K562 (cell line): Measurements from ENCODE around the gene PCDH12. TPM values are rescaled to one million over a fixed set of nuclear protein-coding genes. Genes with fewer than 3 reads are reported as not detected.

Experiments
- CCAR2 ChIP-seq: fragments of 200-400 bp; formaldehyde crosslinking; IDR thresholded peaks from 2 replicates; pipeline ENCODE4 v1.6.1; 2017; ENCODE audit warnings: mild to moderate bottlenecking, low read depth, low read length
- ETV1 ChIP-seq: fragments of 450-650 bp; conservative IDR thresholded peaks from 2 replicates; pipeline ENCODE4 v1.6.1; 2016; ENCODE audit warnings: missing genetic modification characterization, control low read depth, low read depth, missing compliant biosample characterization
- FIP1L1 ChIP-seq: fragments of 200-400 bp; formaldehyde crosslinking; IDR thresholded peaks from 2 replicates; pipeline ENCODE4 v1.6.1; 2018; ENCODE audit warnings: mild to moderate bottlenecking, low read depth, low read length; ENCODE audit not compliant: poor library complexity, severe bottlenecking
- FOXK1 ChIP-seq: sonication (generic); formaldehyde crosslinking; IDR thresholded peaks from 2 replicates; pipeline ENCODE4 v1.8.0; 2022; ENCODE audit warnings: missing genetic modification reagents, mild to moderate bottlenecking, borderline replicate concordance
- MAZ ChIP-seq, 2 experiments: fragments of 450-650 bp in 1 of 2; sonication (generic) in 1 of 2; formaldehyde crosslinking; IDR thresholded peaks in 1 of 2; conservative IDR thresholded peaks in 1 of 2; 2 replicates each; pipeline versions ENCODE4 v1.4.0 to v1.5.0; 2020; ENCODE audit warnings: mild to moderate bottlenecking in 1 of 2, missing genetic modification reagents in 1 of 2
- NFXL1 ChIP-seq: fragments of 450-650 bp; formaldehyde crosslinking; IDR thresholded peaks from 2 replicates; pipeline ENCODE4 v1.4.0; 2021; ENCODE audit warnings: mild to moderate bottlenecking
- NR2F6 ChIP-seq: fragments of 450-650 bp; formaldehyde crosslinking; IDR thresholded peaks from 2 replicates; pipeline ENCODE4 v1.4.0; 2020; ENCODE audit warnings: mild to moderate bottlenecking
- NR4A1 ChIP-seq, 2 experiments: fragments of 250-450 bp in 1 of 2; fragments of 450-650 bp in 1 of 2; sonication (Bioruptor Pico) in 1 of 2; IDR thresholded peaks; 2 replicates each; pipeline versions ENCODE4 v1.4.0 to v1.6.1; 2016 to 2020; ENCODE audit warnings: mild to moderate bottlenecking in 2 of 2, missing compliant biosample characterization in 1 of 2, missing genetic modification characterization in 1 of 2, moderate library complexity in 1 of 2
- RBM22 ChIP-seq: fragments of 200-400 bp; formaldehyde crosslinking; IDR thresholded peaks from 2 replicates; pipeline ENCODE4 v1.6.1; 2018; ENCODE audit warnings: low read length, low read depth; ENCODE audit not compliant: poor library complexity, severe bottlenecking
- ZC3H11A ChIP-seq: IDR thresholded peaks from 2 replicates; pipeline ENCODE4 v1.6.1; 2012; ENCODE audit warnings: low read depth, low read length, improper control_type of control experiment
- ZNF583 ChIP-seq: fragments of 250-450 bp; sonication (Bioruptor Pico); IDR thresholded peaks from 2 replicates; pipeline ENCODE4 v1.4.0; 2020
- ZNF584 ChIP-seq: fragments of 200-800 bp; sonication (Bioruptor generic); IDR thresholded peaks from 2 replicates; pipeline ENCODE4 v1.6.1; 2016; ENCODE audit warnings: low read depth, mild to moderate bottlenecking, missing genetic modification characterization, missing compliant biosample characterization
- ZNF586 ChIP-seq: fragments of 450-650 bp; formaldehyde crosslinking; conservative IDR thresholded peaks from 2 replicates; pipeline ENCODE4 v1.4.0; 2020; ENCODE audit warnings: mild to moderate bottlenecking, moderate library complexity
- polyA plus RNA-seq, 8 experiments: library from polyadenylated mRNA; depleted of rRNA in 4 of 8; stranded (reverse) in 5 of 8; unstranded in 3 of 8; fragments of >200 nt; fragmentation: Nextera tagmentation in 2 of 8; fragmentation: Illumina TruSeq in 1 of 8; extraction: Ambion mirVana in 2 of 8; extraction: Trizol in 1 of 8; gene quantifications; 2 replicates each; pipeline versions ENCODE4 v1.2.1 to v1.2.3, GENCODE V29; 2011 to 2014; ENCODE audit warnings: inconsistent platforms in 1 of 8, missing spikeins in 1 of 8
- total RNA-seq, 7 experiments: library from RNA; depleted of rRNA in 6 of 7; stranded (reverse); fragments of >200 nt in 6 of 7; fragmentation: Illumina TruSeq in 2 of 7; extraction: Trizol in 2 of 7; gene quantifications; 2 replicates each; pipeline versions ENCODE4 v1.2.1 to v1.2.3, GENCODE V29; 2011 to 2021; ENCODE audit warnings: low replicate concordance in 1 of 7
- TF ChIP-seq, protein P1 (sequence below), 2 experiments: fragments of 250-450 bp in 1 of 2; fragments of 450-650 bp in 1 of 2; sonication (Bioruptor Pico) in 1 of 2; IDR thresholded peaks; 2 replicates each; pipeline versions ENCODE4 v1.6.1 to v1.8.0; 2016 to 2021; ENCODE audit warnings: mild to moderate bottlenecking in 2 of 2, moderate library complexity in 2 of 2, missing compliant biosample characterization in 1 of 2, missing genetic modification characterization in 1 of 2
- TF ChIP-seq, protein P2 (sequence below): fragments of 450-650 bp; IDR thresholded peaks from 2 replicates; pipeline ENCODE4 v1.6.1; 2016; ENCODE audit warnings: low read depth, mild to moderate bottlenecking, moderate library complexity
- TF ChIP-seq, protein P3 (sequence below), 2 experiments: IDR thresholded peaks; 2 replicates each; pipeline ENCODE4 v1.6.1; 2011; ENCODE audit warnings: borderline replicate concordance in 1 of 2, control low read depth in 1 of 2, low read depth in 1 of 2, low read length in 1 of 2, mild to moderate bottlenecking in 1 of 2, mixed read lengths in 1 of 2, moderate library complexity in 1 of 2; ENCODE audit not compliant: insufficient read depth in 1 of 2, insufficient read length in 1 of 2, poor library complexity in 1 of 2, severe bottlenecking in 1 of 2; ENCODE audit errors: extremely low read depth in 1 of 2
- TF ChIP-seq, protein P4 (sequence below): sonication (generic); formaldehyde crosslinking; IDR thresholded peaks from 2 replicates; pipeline ENCODE4 v1.8.1; 2023; ENCODE audit warnings: mild to moderate bottlenecking, missing genetic modification reagents
- TF ChIP-seq, protein P5 (sequence below): fragments of 450-650 bp; IDR thresholded peaks from 2 replicates; pipeline ENCODE4 v1.7.0; 2016; ENCODE audit warnings: borderline replicate concordance

PCDH12 gene
- total and polyA plus RNA-seq, 9 of the 15 experiments (the other 6 are each of a cell fraction or from before 2014, with no cell fraction given), result 0.01 to 0.04 (median 0.01) TPM; not detected in 4

DNA sequence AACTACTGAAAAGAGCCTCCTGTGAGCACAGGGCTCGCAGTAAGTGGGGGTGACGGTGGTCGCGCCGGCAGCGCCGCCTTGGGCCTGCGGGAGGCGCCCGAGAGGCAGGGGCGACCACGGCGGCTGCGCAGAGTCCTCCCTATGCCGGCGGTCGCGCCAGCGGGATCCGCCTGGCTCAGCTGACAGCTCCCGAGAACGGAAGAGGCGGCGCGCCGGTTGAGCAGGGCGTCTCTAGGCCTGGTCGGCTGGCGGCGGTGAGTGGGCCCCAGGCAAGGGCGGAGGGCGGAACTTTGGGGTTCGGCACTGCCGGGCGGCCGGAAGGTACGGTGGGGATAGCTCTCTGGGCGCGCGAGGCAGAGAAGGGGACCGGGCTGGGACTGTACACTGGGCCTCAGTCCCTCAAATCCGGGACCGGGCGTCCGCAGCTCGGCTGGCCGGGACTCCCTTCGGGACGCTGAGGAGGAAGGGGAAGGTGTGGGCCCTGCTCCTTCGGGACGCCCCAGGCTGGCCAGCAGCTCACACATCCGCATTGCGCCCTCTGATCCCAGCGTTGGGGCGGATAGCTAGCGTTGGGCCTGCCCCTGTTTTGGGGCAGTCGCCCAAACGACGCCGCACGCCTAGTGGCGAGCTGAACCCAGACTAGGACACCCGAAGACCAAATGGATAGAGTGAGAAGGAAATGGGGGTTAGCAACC, 11.1 kb upstream of the PCDH12 start, which contains the start of gene RNF14 (continued):
- TF ChIP-seq MAZ (CRISPR knock-in tag; conservative IDR thresholded peaks at IDR 0.05 in 1 of 2, IDR thresholded peaks at IDR 0.05 in 1 of 2) (peak; percentile 85 to 89; a peak in 3 of 4 replicates), NR2F6 (CRISPR knock-in tag) (no peak), ZNF584 (CRISPR knock-in tag) (no peak), ZNF583 (peak; percentile 70; the same call in 1 of the 2 replicates), RBM22 (peak; percentile 30), FIP1L1 (peak; percentile 68), FOXK1 (no peak; the same call in 1 of the 2 replicates), ZC3H11A (no peak), NR4A1 (CRISPR knock-in tag; IDR thresholded peaks at IDR 0.05) (0 out of 2 replicates have a peak, but pooled peaks have one; percentile 47), NR4A1 (tag; IDR thresholded peaks at IDR 0.05) (no peak), ETV1 (peak; percentile 89), NFXL1 (CRISPR knock-in tag) (no peak), CCAR2 (no peak), ZNF586 (no peak)
- TF ChIP-seq, protein P1, sequence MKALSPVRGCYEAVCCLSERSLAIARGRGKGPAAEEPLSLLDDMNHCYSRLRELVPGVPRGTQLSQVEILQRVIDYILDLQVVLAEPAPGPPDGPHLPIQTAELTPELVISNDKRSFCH (CRISPR knock-in tag; IDR thresholded peaks at IDR 0.05), result no peak
- TF ChIP-seq, protein P1 (tag; IDR thresholded peaks at IDR 0.05), result peak; percentile 64; the same call in 1 of the 2 replicates
- TF ChIP-seq, protein P2, sequence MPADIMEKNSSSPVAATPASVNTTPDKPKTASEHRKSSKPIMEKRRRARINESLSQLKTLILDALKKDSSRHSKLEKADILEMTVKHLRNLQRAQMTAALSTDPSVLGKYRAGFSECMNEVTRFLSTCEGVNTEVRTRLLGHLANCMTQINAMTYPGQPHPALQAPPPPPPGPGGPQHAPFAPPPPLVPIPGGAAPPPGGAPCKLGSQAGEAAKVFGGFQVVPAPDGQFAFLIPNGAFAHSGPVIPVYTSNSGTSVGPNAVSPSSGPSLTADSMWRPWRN, result no peak
- TF ChIP-seq, protein P3, sequence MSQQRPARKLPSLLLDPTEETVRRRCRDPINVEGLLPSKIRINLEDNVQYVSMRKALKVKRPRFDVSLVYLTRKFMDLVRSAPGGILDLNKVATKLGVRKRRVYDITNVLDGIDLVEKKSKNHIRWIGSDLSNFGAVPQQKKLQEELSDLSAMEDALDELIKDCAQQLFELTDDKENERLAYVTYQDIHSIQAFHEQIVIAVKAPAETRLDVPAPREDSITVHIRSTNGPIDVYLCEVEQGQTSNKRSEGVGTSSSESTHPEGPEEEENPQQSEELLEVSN (IDR thresholded peaks at IDR 0.05; ENCODE audit: borderline replicate concordance in 1 of 2, extremely low read depth in 1 of 2, insufficient read depth in 1 of 2, insufficient read length in 1 of 2, low read depth in 1 of 2, low read length in 1 of 2, poor library complexity in 1 of 2, severe bottlenecking in 1 of 2), result peak in 1 of 2 experiments; percentile 69
- TF ChIP-seq, protein P4, sequence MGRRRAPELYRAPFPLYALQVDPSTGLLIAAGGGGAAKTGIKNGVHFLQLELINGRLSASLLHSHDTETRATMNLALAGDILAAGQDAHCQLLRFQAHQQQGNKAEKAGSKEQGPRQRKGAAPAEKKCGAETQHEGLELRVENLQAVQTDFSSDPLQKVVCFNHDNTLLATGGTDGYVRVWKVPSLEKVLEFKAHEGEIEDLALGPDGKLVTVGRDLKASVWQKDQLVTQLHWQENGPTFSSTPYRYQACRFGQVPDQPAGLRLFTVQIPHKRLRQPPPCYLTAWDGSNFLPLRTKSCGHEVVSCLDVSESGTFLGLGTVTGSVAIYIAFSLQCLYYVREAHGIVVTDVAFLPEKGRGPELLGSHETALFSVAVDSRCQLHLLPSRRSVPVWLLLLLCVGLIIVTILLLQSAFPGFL (CRISPR knock-in tag), result no peak
- TF ChIP-seq, protein P5, sequence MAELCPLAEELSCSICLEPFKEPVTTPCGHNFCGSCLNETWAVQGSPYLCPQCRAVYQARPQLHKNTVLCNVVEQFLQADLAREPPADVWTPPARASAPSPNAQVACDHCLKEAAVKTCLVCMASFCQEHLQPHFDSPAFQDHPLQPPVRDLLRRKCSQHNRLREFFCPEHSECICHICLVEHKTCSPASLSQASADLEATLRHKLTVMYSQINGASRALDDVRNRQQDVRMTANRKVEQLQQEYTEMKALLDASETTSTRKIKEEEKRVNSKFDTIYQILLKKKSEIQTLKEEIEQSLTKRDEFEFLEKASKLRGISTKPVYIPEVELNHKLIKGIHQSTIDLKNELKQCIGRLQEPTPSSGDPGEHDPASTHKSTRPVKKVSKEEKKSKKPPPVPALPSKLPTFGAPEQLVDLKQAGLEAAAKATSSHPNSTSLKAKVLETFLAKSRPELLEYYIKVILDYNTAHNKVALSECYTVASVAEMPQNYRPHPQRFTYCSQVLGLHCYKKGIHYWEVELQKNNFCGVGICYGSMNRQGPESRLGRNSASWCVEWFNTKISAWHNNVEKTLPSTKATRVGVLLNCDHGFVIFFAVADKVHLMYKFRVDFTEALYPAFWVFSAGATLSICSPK, result no peak
